Mucosa of rectum (tissue), 2 donors: ENCODE results near the gene CALML4.

Experiments
- H3K27ac ChIP-seq, 2 donors: one replicate each; pipeline ENCODE4 v1.7.0; 2013; ENCODE audit warnings: inconsistent platforms in 2 of 2, low read depth in 2 of 2, low read length in 2 of 2
- H3K27me3 ChIP-seq, 2 donors: one replicate each; pipeline ENCODE4 v1.7.0; 2013; ENCODE audit warnings: low read length in 2 of 2; ENCODE audit not compliant: control insufficient read depth in 2 of 2, insufficient read depth in 2 of 2
- H3K36me3 ChIP-seq, 2 donors: one replicate each; pipeline ENCODE4 v1.7.0; 2013; ENCODE audit warnings: low read length in 2 of 2; ENCODE audit not compliant: control insufficient read depth in 2 of 2, insufficient read depth in 2 of 2
- H3K4me1 ChIP-seq, 2 donors: one replicate each; pipeline ENCODE4 v1.7.0; 2013; ENCODE audit warnings: low read length in 2 of 2, mild to moderate bottlenecking in 1 of 2; ENCODE audit not compliant: control insufficient read depth in 2 of 2, insufficient read depth in 2 of 2
- H3K4me3 ChIP-seq, 2 donors: one replicate each; pipeline ENCODE4 v1.7.0; 2013; ENCODE audit warnings: low read length in 2 of 2
- H3K9ac ChIP-seq, 2 donors: one replicate each; pipeline ENCODE4 v1.7.0; 2013; ENCODE audit warnings: low read length in 2 of 2, low read depth in 1 of 2, mild to moderate bottlenecking in 1 of 2
- H3K9me3 ChIP-seq, 2 donors: one replicate each; pipeline ENCODE4 v1.7.0; 2013; ENCODE audit warnings: low read length in 2 of 2; ENCODE audit not compliant: control insufficient read depth in 2 of 2
- donor health status: healthy.
- donor health status: Normal muscosa, but diverticular disease.

CALML4 gene

DNA sequence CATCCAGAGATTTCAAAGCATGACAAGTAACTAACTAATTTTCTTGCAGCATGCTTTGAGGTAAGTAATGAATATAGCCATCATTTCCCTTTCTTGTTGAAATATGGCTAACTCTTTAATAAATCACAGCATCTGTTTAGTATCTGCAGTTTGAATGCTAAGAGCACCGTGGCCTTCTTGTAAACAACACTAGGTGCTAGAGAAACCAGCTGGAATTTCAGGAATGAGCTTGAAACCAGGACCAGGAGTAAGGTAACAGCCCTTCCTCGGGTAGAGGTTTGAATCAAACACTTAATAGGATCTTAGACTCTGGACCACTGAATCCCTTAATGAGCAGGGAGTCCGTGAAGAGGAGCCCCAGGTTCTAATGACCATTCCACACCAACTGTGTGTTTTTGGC lies 13.6 kb downstream of the CALML4 start:
- Histone ChIP-seq H3K4me1 (peaks cover 12 to 21% of the 10 kb centered on the region in 2 donors), H3K9ac (no peak overlapping the region), H3K27me3 (no peaks in the 10 kb centered on the region), H3K27ac (no peak overlapping the region), H3K4me3 (no peak overlapping the region), H3K9me3 (no peaks in the 10 kb centered on the region), H3K36me3 (peaks cover 28 to 34% of the 10 kb centered on the region in 2 donors)

DNA sequence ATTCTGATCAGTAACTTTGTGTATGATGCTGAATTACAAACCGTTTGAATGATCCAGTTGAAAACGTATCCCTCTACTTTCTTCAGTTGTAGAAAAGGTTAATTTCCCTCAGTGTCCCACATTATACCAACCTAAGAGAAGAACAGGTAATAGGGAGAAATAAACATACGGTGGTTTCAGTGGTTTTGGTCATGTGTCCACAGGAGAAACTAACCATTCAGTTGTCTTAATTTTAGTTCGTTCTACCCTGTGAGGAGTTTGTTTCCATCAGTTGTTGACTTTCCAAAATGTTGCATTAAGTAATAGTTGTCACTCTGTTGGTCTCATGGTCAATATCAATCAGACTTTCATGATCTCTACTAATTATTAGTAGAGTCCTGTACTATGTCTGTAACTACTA lies 15.1 kb downstream of the CALML4 start:
- H3K27ac ChIP-seq, result peak overlapping the region in 1 of 2 donors; percentile 20

GRCh38 chr15:68188647-68189046 lies 16.5 kb downstream of the CALML4 start:
- peaks cover 12 to 21% of the 10 kb centered on the region in 2 donors for H3K4me1 ChIP-seq
- H3K4me3 ChIP-seq, result no peak overlapping the region
- peak overlapping the region; percentile 46 to 74 for H3K27ac ChIP-seq
- no peaks in the 10 kb centered on the region for H3K9me3 ChIP-seq
- no peaks in the 10 kb centered on the region for H3K27me3 ChIP-seq
- no peak overlapping the region for H3K9ac ChIP-seq
- H3K36me3 ChIP-seq, result peaks cover 38 to 46% of the 10 kb centered on the region in 2 donors

More for the DNA sequence above, 15.1 kb downstream of the CALML4 start:
- Histone ChIP-seq H3K9me3 (no peaks in the 10 kb centered on the region), H3K4me1 (peaks cover 12 to 21% of the 10 kb centered on the region in 2 donors), H3K9ac (no peak overlapping the region), H3K27me3 (no peaks in the 10 kb centered on the region), H3K36me3 (peaks cover 30 to 36% of the 10 kb centered on the region in 2 donors), H3K4me3 (no peak overlapping the region)

GRCh38 chr15:68187559-68187958 lies 17.6 kb downstream of the CALML4 start:
- Histone ChIP-seq H3K27me3 (no peaks in the 10 kb centered on the region), H3K4me3 (peak overlapping the region; percentile 38 to 51), H3K9me3 (no peaks in the 10 kb centered on the region), H3K27ac (peak overlapping the region; percentile 60 to 74), H3K9ac (no peak overlapping the region), H3K4me1 (peaks cover 12 to 21% of the 10 kb centered on the region in 2 donors), H3K36me3 (peaks cover 38 to 46% of the 10 kb centered on the region in 2 donors)

- Histone ChIP-seq H3K27me3 (no peaks in the 10 kb centered on the region), H3K4me3 (no peak overlapping the region), H3K9ac (no peak overlapping the region), H3K9me3 (no peaks in the 10 kb centered on the region), H3K4me1 (peaks cover 12 to 21% of the 10 kb centered on the region in 2 donors), H3K27ac (peak overlapping the region in 1 of 2 donors; percentile 74), H3K36me3 (peaks cover 36 to 47% of the 10 kb centered on the region in 2 donors)
Measured at GRCh38 chr15:68186671-68187397, 18.3 kb downstream of the CALML4 start.

DNA sequence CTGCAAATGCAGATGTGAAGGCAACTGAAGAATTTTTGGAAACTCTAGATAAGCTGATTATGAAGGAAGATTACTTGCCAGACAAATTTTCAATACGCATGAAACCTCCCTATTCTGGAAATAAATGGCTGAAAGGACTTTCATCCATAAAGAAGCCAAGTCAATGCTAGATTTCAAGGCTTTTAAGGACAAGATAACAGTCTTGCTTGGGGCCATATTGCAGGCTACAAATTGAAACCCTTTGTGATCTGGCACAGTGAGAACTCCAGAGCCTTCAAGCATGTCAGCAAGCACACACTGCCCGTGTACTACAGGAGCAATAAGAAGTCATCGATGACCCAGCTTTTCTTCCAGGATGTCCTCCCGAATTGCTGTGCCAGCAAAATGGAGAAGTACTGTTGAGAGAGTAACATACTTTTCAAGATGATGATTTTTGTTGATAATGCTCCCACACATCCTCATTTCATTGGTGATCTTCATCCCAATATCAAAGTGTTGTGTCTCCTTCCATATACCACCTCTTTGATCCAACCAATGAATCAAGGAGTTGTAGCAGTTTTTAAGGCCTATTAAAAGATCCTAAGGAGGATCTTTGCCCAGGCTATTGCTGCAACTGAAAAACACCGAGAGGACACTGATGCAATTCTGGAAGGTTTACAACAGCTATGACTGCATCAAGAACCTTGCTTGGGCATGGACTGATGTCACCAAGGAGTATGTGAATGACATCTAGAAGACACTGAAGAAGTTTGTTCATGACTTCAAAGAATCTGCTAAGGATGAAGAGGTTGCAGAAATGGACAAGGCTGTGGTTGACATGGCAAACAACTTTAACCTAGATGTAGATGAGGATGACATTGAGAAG lies 20.3 kb downstream of the CALML4 start:
- H3K4me1 ChIP-seq, result peaks cover 11 to 21% of the 10 kb centered on the region in 2 donors
- H3K27ac ChIP-seq, result no peak overlapping the region
- H3K9ac ChIP-seq, result no peak overlapping the region
- no peaks in the 10 kb centered on the region for H3K9me3 ChIP-seq
- peaks cover 49 to 50% of the 10 kb centered on the region in 2 donors for H3K36me3 ChIP-seq
- H3K27me3 ChIP-seq, result no peaks in the 10 kb centered on the region
- H3K4me3 ChIP-seq, result no peak overlapping the region

- peaks cover 49 to 50% of the 10 kb centered on the region in 2 donors for H3K36me3 ChIP-seq
- H3K27ac ChIP-seq, result no peak overlapping the region
- no peaks in the 10 kb centered on the region for H3K27me3 ChIP-seq
Measured at GRCh38 chr15:68183616-68184315, 21.4 kb downstream of the CALML4 start.

DNA sequence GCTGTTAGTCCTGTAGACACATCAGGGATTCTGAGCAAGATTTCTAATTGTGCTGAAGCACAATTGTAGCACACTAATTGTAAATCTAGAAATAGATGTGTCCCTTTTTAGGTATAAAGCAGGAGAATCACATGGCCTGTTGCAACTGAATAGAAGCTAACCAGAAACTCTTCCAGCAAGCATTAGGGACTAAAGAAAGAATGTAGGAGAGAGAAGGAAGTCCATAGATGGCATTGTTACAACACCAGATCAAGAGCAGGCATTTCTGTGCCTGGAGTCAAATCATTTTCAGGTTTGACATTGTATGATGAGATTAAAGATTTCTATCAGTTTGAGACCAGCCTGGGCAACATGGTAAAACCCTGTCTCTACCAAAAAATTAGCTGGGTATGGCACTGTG lies 27.4 kb downstream of the CALML4 start:
- H3K4me1 ChIP-seq, result no peaks in the 10 kb centered on the region
- no peak overlapping the region for H3K4me3 ChIP-seq
- no peaks in the 10 kb centered on the region for H3K9me3 ChIP-seq
- H3K36me3 ChIP-seq, result peaks cover 38 to 43% of the 10 kb centered on the region in 2 donors
- H3K9ac ChIP-seq, result no peak overlapping the region
- H3K27ac ChIP-seq, result no peak overlapping the region
- H3K27me3 ChIP-seq, result no peaks in the 10 kb centered on the region

More at GRCh38 chr15:68183616-68184315, 21.4 kb downstream of the CALML4 start:
- H3K4me1 ChIP-seq, result peaks cover 9 to 12% of the 10 kb centered on the region in 2 donors
- H3K9me3 ChIP-seq, result no peaks in the 10 kb centered on the region
- H3K9ac ChIP-seq, result no peak overlapping the region
- no peak overlapping the region for H3K4me3 ChIP-seq

GRCh38 chr15:68176601-68177000 lies 28.5 kb downstream of the CALML4 start:
- H3K9me3 ChIP-seq, result no peaks in the 10 kb centered on the region
- no peak overlapping the region for H3K4me3 ChIP-seq
- no peaks in the 10 kb centered on the region for H3K4me1 ChIP-seq
- no peaks in the 10 kb centered on the region for H3K27me3 ChIP-seq
- H3K27ac ChIP-seq, result no peak overlapping the region
- peaks cover 32 to 35% of the 10 kb centered on the region in 2 donors for H3K36me3 ChIP-seq
- H3K9ac ChIP-seq, result no peak overlapping the region
